Neutrophil (primary cell): ENCODE data around the gene TMTC2.

Experiments used
- H3K27ac ChIP-seq: fragments of 200-600 bp; sonication (generic); 2 replicates; pipeline ENCODE4 v1.5.1; 2016; ENCODE audit warnings: mild to moderate bottlenecking, moderate library complexity
- H3K27me3 ChIP-seq: fragments of 200-600 bp; sonication (generic); 2 replicates; pipeline ENCODE4 v1.6.0; 2016; ENCODE audit warnings: mild to moderate bottlenecking
- H3K36me3 ChIP-seq: fragments of 200-600 bp; sonication (generic); 2 replicates; pipeline ENCODE4 v1.5.1; 2017
- H3K4me1 ChIP-seq, 2 experiments: fragments of 200-600 bp in 1 of 2; sonication (generic) in 1 of 2; 1 replicate in 1 of 2; 2 replicates in 1 of 2; pipeline versions ENCODE4 v1.5.1 to v1.6.1; 2013 to 2016; ENCODE audit warnings: low read depth in 1 of 2, low read length in 1 of 2, mild to moderate bottlenecking in 1 of 2, moderate library complexity in 1 of 2; ENCODE audit not compliant: control insufficient read depth in 1 of 2, insufficient read depth in 1 of 2
- H3K4me3 ChIP-seq, 2 experiments: fragments of 200-600 bp in 1 of 2; sonication (generic) in 1 of 2; 1 replicate in 1 of 2; 2 replicates in 1 of 2; pipeline ENCODE4 v1.5.1; 2013 to 2016; ENCODE audit warnings: low read depth in 1 of 2, low read length in 1 of 2, mild to moderate bottlenecking in 1 of 2, moderate library complexity in 1 of 2
- H3K9me3 ChIP-seq: fragments of 200-600 bp; sonication (generic); 2 replicates; pipeline ENCODE4 v1.5.1; 2016
- CTCF ChIP-seq: fragments of 200-600 bp; sonication (generic); IDR thresholded peaks from 2 replicates; pipeline ENCODE4 v1.5.1; 2016; ENCODE audit warnings: antibody characterized with exemption

The TMTC2 gene

DNA sequence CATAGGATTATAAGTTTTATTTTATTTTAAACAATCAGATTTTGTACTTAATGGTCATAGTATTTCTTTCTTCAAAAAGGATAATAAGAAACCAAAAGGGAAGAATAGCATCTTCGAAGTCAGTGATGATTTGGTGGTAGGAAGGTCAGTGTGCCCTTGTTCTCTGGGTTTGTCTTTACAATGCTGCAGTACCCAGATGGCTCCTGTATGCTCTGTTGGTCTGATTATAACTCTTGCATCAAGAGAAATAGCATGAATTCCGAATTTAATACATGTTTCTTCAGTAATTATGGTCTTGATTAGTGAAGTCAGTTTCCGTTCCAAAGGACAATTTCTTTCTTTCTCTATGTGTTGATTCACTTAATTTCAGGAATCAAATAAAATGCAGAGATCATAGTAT is 180.2 kb downstream of the TMTC2 start:
- H3K4me1 ChIP-seq = no peaks in the 10 kb centered on the region
- H3K4me3 ChIP-seq = no peak overlapping the region
- H3K9me3 ChIP-seq = no peaks in the 10 kb centered on the region
- TF ChIP-seq CTCF = no peak
- no peak overlapping the region for H3K27ac ChIP-seq
- no peaks in the 10 kb centered on the region for H3K27me3 ChIP-seq
- H3K36me3 ChIP-seq = no peaks in the 10 kb centered on the region

DNA sequence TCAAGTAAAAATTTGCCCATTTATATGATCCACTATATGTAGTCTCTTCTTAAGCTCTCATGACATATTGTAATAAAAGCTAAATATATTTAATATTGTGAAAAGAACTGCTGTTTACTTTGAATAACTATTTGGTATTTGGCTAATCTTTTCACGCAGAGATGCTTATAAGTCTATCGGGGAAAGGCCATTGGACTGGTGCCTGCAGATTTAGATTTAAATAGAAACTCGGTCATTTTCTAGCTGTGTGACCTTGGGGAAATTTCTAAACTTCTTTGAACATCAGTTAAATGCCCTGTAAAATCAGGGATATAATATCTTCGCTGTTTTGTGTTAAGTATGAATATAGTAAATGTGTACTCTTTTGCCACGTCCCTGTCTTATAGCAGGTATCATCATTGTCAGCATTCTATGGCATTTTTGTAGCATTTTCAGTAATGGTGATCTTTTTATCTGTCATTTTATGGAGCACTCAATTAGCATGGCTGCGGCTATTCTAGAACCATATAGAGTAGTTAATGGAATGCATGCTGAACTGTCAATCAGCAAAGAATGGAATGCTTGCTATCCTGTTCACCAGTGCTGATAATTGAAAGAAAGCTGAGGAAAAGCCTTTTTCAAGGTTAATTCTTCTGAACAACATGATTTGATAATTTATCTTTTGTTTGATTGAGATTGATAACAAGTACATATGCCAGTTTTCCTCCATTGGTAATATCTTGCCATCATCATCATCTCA is 181.2 kb downstream of the TMTC2 start:
- no peak overlapping the region for H3K4me3 ChIP-seq
- H3K36me3 ChIP-seq = no peaks in the 10 kb centered on the region
- H3K9me3 ChIP-seq = no peaks in the 10 kb centered on the region
- H3K27ac ChIP-seq = no peak overlapping the region
- no peak for TF ChIP-seq CTCF
- no peaks in the 10 kb centered on the region for H3K27me3 ChIP-seq
- H3K4me1 ChIP-seq = no peaks in the 10 kb centered on the region

- no peak overlapping the region for H3K4me3 ChIP-seq
- no peaks in the 10 kb centered on the region for H3K9me3 ChIP-seq
- H3K27ac ChIP-seq = no peak overlapping the region
- H3K4me1 ChIP-seq = no peaks in the 10 kb centered on the region
- no peaks in the 10 kb centered on the region for H3K27me3 ChIP-seq
- H3K36me3 ChIP-seq = no peaks in the 10 kb centered on the region
- no peak for TF ChIP-seq CTCF
Observed at GRCh38 chr12:82870771-82871377, 184.2 kb downstream of the TMTC2 start.

DNA sequence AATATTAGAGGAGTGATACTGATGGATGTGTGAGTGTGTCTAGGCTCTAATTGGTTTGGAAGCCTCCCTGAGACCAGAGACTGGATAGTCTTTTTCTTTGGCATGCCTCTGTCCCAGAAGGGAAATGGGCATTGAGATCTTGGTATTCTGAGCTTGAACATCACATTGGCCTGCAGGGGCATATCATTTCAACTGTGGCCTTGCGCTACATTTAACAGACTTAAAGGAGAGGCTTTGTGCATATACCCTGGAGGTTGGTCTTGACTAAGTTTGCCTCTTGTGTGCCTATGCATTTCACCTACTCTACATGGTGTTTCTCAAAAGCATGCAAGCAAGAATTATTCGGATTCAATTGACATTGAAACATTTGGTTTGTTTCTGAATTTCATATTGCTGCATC is 185.4 kb downstream of the TMTC2 start:
- no peak overlapping the region for H3K27ac ChIP-seq
- no peaks in the 10 kb centered on the region for H3K4me1 ChIP-seq
- no peak for TF ChIP-seq CTCF
- H3K27me3 ChIP-seq = no peaks in the 10 kb centered on the region
- no peaks in the 10 kb centered on the region for H3K36me3 ChIP-seq
- H3K4me3 ChIP-seq = no peak overlapping the region
- H3K9me3 ChIP-seq = no peaks in the 10 kb centered on the region

DNA sequence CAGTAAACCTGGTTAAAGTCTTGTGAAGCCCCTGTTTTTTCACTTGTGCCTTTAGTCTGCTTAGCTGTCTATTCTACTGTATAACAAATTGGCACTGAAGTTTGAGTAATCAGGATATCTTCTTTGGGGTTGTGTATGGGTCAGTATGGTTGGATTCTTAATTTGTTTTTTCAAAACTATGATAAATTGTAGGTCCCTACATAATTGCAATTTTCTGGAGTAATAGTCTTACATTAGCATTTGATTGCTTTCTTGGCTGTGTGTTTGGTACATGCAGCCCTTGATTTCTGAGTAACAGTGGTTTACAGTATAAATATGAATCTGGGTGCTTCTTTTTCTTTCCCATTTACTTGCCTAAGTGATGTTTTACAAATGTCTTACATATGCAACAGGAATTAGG is 186.6 kb downstream of the TMTC2 start:
- H3K27me3 ChIP-seq = no peaks in the 10 kb centered on the region

More for the DNA sequence above, 186.6 kb downstream of the TMTC2 start:
- Histone ChIP-seq H3K4me1 (no peaks in the 10 kb centered on the region), H3K27ac (no peak overlapping the region), H3K9me3 (no peaks in the 10 kb centered on the region), H3K4me3 (no peak overlapping the region), H3K36me3 (no peaks in the 10 kb centered on the region)
- TF ChIP-seq CTCF = no peak
